GM12872 (cell line): Measurements from ENCODE around the gene LPCAT4.

ENCODE experiments used
- TF ChIP-seq, protein P1 (sequence below): IDR thresholded peaks from 3 replicates; pipeline ENCODE4 v1.5.1; 2011; ENCODE audit warnings: low read depth, mild to moderate bottlenecking, low read length, moderate library complexity; ENCODE audit not compliant: insufficient read depth

The LPCAT4 gene

DNA sequence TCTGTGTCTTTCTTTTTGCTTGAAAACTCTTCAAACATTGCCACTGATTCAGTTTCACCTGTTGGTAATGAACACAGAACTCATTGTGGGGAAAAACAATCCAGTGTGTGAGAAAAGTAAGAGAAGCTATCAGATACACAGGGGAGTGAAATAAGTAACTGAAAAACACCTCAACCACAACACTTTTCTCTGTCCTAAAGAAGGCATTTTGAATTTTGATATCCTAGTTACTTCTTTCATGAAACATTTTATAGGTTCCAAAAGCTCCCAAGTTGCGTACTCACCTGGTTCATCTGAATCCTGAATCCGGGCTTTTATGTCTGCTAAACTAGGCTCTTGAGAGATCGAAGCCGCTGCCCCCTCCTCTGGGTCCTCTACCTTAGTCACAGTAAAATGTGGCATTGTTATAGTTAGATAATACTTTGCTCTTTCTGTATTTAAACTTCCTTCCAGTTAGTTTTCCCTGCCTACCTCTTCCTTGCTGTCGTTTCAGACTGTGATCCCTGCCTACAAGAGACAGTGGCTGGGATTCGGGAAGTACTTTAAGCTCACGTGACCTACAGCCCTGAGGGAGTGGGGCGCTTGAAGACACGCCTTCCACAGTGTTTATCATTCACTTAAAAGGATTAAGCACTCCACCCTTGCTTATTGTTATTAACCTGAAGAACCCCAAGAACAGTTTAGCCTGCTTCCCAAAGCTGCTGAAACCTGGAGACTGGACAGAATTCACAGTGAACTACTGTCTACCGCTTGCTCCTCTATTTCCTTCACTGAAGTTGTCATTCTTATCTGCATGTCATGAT is 48.5 kb downstream of the LPCAT4 start:
- TF ChIP-seq, protein P1, sequence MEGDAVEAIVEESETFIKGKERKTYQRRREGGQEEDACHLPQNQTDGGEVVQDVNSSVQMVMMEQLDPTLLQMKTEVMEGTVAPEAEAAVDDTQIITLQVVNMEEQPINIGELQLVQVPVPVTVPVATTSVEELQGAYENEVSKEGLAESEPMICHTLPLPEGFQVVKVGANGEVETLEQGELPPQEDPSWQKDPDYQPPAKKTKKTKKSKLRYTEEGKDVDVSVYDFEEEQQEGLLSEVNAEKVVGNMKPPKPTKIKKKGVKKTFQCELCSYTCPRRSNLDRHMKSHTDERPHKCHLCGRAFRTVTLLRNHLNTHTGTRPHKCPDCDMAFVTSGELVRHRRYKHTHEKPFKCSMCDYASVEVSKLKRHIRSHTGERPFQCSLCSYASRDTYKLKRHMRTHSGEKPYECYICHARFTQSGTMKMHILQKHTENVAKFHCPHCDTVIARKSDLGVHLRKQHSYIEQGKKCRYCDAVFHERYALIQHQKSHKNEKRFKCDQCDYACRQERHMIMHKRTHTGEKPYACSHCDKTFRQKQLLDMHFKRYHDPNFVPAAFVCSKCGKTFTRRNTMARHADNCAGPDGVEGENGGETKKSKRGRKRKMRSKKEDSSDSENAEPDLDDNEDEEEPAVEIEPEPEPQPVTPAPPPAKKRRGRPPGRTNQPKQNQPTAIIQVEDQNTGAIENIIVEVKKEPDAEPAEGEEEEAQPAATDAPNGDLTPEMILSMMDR = no peak

DNA sequence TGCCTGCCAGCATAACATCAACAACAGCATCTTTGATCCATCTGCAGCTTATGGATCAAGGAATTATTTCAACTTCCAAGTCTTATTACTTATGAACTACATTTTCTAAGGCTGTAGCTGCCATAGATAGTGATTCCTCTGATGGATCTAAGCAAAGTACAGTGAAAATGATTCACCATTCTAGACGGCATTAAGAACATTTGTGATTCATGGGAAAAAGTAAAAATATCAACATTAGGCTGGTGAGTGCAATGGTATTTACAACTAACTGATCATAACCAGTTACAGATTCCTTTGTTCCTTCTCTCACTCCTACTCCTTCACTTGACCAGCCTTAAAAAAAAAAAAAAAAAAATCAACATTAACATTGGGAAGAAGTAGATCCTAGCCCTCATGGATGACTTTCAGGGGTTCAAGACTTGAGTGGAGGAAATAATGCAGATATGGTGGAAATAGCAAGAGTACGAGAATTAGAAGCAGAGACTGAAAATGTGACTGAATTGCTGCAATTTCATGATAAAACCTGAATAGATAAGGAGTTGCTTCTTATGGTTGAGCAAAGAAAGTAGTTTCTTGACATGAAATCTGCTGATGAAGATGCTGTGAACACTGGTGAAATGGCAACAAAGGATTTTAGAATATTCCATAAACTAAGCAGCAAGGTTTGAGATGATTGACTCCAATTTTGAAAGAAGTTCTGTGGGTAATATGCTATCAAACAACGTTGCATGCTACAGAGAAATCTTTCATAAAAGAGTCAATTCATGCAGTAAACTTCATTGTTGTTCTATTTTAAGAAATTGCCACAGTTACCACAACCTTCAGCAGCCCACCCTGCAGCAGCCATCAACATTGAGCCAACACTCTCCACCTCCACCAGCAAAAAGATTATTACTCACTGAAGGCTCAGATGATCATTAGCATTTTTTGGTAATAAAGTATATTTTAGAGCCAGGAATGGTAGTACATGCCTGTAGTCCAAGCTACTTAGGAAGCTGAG is 52.2 kb downstream of the LPCAT4 start:
- TF ChIP-seq, protein P1 = no peak

DNA sequence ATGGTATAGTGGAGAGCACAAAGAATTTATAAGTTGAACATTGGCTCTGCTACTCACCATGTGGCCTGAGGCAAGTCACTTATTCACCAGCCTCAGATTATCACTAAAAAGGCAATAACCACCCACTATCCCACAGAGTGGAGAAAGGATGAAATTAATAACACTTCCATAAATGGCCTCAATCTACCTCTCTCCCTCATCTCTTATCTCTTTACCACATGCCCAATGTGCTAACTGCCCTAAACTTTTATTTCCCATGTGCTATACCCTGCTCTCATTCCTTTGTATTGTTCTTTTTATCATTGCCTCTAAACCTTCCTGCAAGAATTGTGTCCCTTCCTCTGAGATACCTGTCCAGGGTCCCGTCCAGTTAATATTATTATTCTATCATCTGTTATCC is 55.4 kb downstream of the LPCAT4 start:
- TF ChIP-seq, protein P1 = no peak
